B cell (primary cell): ENCODE results near the gene LGI2. TPM values are rescaled to one million over a fixed set of nuclear protein-coding genes. Genes with fewer than 3 reads are reported as not detected.
"Not testable (repeated sequence)": the region's sequence is repeated elsewhere in the genome, so short reads cannot be mapped to it uniquely, and the experiment has no call there.

Source experiments
- ATAC-seq: fragments of 200-7000 bp; cut with Tn5 transposase; one replicate; pipeline ENCODE4 v1.10.0; 2021; ENCODE audit warnings: low read depth, mild to moderate bottlenecking, moderate number of reproducible peaks, moderate library complexity
- CTCF ChIA-PET: fragments of 350-600 bp; sonication (Branson Sonifier 250); formaldehyde crosslinking; loops from one replicate; lab custom pipeline; 2021; ENCODE audit warnings: antibody characterized with exemption, inconsistent platforms; lab: Charles Lee
- POLR2A ChIA-PET: fragments of 350-600 bp; sonication (Branson Sonifier 250); formaldehyde crosslinking; loops from one replicate; lab custom pipeline; 2021; ENCODE audit warnings: antibody characterized with exemption; lab: Charles Lee
- DNase-seq: peaks from one replicate; pipeline ENCODE4 v3.0.0; 2013
- H2AFZ ChIP-seq: 2 replicates; pipeline ENCODE4 v1.6.1; 2012; ENCODE audit warnings: mild to moderate bottlenecking, low read depth, low read length; ENCODE audit not compliant: insufficient read depth, poor library complexity, severe bottlenecking
- H3K27ac ChIP-seq, 2 donors: 1 replicate in 1 of 2; 2 replicates in 1 of 2; pipeline ENCODE4 v1.5.1; 2012 to 2013; ENCODE audit warnings: low read length in 2 of 2, mild to moderate bottlenecking in 2 of 2, moderate library complexity in 1 of 2
- H3K27me3 ChIP-seq, 4 experiments: fragments of 200-600 bp in 1 of 4; sonication (generic) in 1 of 4; replicated peaks in 1 of 4; 1 replicate in 2 of 4; 2 replicates in 2 of 4; pipeline versions ENCODE4 v1.6.1 to v1.7.0; 2013 to 2016; ENCODE audit warnings: low read length in 3 of 4, mild to moderate bottlenecking in 2 of 4, mixed read lengths in 1 of 4, moderate library complexity in 1 of 4; ENCODE audit not compliant: insufficient read depth in 4 of 4, control insufficient read depth in 3 of 4; ENCODE audit errors: control extremely low read depth in 1 of 4
- H3K36me3 ChIP-seq, 2 experiments: replicated peaks in 1 of 2; 1 replicate in 1 of 2; 2 replicates in 1 of 2; pipeline versions ENCODE4 v1.6.1 to v1.7.1; 2013; ENCODE audit warnings: low read length in 1 of 2; ENCODE audit not compliant: insufficient read depth in 2 of 2, control insufficient read depth in 1 of 2; ENCODE audit errors: control extremely low read depth in 1 of 2, extremely low read depth in 1 of 2
- H3K4me1 ChIP-seq, 2 donors: fragments of 200-600 bp in 1 of 2; sonication (generic) in 1 of 2; 1 replicate in 1 of 2; 2 replicates in 1 of 2; pipeline versions ENCODE4 v1.5.1 to v1.6.1; 2013 to 2017; ENCODE audit warnings: low read length in 2 of 2; ENCODE audit not compliant: control insufficient read depth in 2 of 2, insufficient read depth in 2 of 2
- H3K4me2 ChIP-seq: replicated peaks from 2 replicates; pipeline ENCODE3; 2012; ENCODE audit warnings: mild to moderate bottlenecking, low read depth, low read length; ENCODE audit not compliant: poor library complexity, severe bottlenecking
- H3K4me3 ChIP-seq, 5 experiments: fragments of 200-600 bp in 1 of 5; sonication (generic) in 1 of 5; 1 replicate in 3 of 5; 2 replicates in 2 of 5; pipeline versions ENCODE4 v1.5.1 to v1.7.0; 2011 to 2016; ENCODE audit warnings: low read length in 4 of 5, mild to moderate bottlenecking in 4 of 5, low read depth in 2 of 5, control low read depth in 1 of 5, moderate library complexity in 1 of 5; ENCODE audit not compliant: insufficient read depth in 1 of 5; ENCODE audit errors: control extremely low read depth in 1 of 5, extremely low read depth in 1 of 5
- H3K79me2 ChIP-seq: fragments of 200-600 bp; sonication (generic); one replicate; pipeline ENCODE4 v1.6.0; 2016; ENCODE audit warnings: low read length; ENCODE audit not compliant: control insufficient read depth, insufficient read depth
- H3K9ac ChIP-seq: fragments of 200-600 bp; sonication (generic); 2 replicates; pipeline ENCODE4 v1.6.1; 2017; ENCODE audit warnings: mild to moderate bottlenecking, low read length, moderate library complexity
- H3K9me3 ChIP-seq, 3 donors: one replicate each; pipeline versions ENCODE4 v1.6.1 to v1.7.1; 2013; ENCODE audit warnings: low read length in 2 of 3; ENCODE audit not compliant: control insufficient read depth in 2 of 3, insufficient read depth in 1 of 3; ENCODE audit errors: control extremely low read depth in 1 of 3
- H4K20me1 ChIP-seq: 2 replicates; pipeline ENCODE4 v1.6.0; 2012; ENCODE audit warnings: mild to moderate bottlenecking, low read length; ENCODE audit not compliant: insufficient read depth, control insufficient read depth, poor library complexity, severe bottlenecking
- H3K27ac Mint-ChIP-seq: one replicate; pipeline ENCODE4 v1.8.0; 2021; ENCODE audit warnings: mixed read lengths
- H3K27me3 Mint-ChIP-seq: one replicate; pipeline ENCODE4 v1.8.0; 2021; ENCODE audit warnings: mixed read lengths
- H3K4me1 Mint-ChIP-seq: one replicate; pipeline ENCODE4 v1.8.0; 2021; ENCODE audit warnings: mixed read lengths
- H3K4me3 Mint-ChIP-seq: one replicate; pipeline ENCODE4 v1.8.0; 2021; ENCODE audit warnings: mixed read lengths
- H3K9me3 Mint-ChIP-seq: one replicate; pipeline ENCODE4 v1.8.0; 2022; ENCODE audit warnings: mixed read lengths; ENCODE audit not compliant: insufficient read depth
- CTCF ChIP-seq: fragments of 200-600 bp; IDR thresholded peaks from one replicate; pipeline ENCODE4 v1.8.0; 2022; ENCODE audit warnings: antibody characterized with exemption, mild to moderate bottlenecking
- EZH2 ChIP-seq: IDR thresholded peaks from 2 replicates; pipeline ENCODE4 v1.6.1; 2012; ENCODE audit warnings: borderline replicate concordance, low read depth, mild to moderate bottlenecking, moderate library complexity, low read length; ENCODE audit not compliant: insufficient read depth, poor library complexity, severe bottlenecking
- WGBS: methylation state at CpG from one replicate; pipeline ENCODE4 v1.1.5; 2013; ENCODE audit warnings: missing lambda C conversion rate; ENCODE audit not compliant: insufficient coverage; 5-methylcytosine and 5-hydroxymethylcytosine counted together
- intact Hi-C: fragments of 100-400 bp; cut with micrococcal nuclease; formaldehyde crosslinking; loops from one replicate; pipeline ENCODE4 v1.10.0; 2022
- polyA plus RNA-seq: library from polyadenylated mRNA; depleted of rRNA; stranded (reverse); fragments of >200 nt; gene quantifications from 2 replicates; pipeline ENCODE4 v1.2.3, GENCODE V29; 2012
- total RNA-seq, 2 donors: library from RNA; stranded (reverse); fragments of 120-200 nt in 1 of 2; gene quantifications; 1 replicate in 1 of 2; 2 replicates in 1 of 2; pipeline versions ENCODE4 v1.2.3 to v1.2.4, GENCODE V29; 2013 to 2022

LGI2 gene
- total and polyA plus RNA-seq, 2 donors (not counting 1 experiment from before 2014, with no cell fraction given) = not detected

GRCh38 chr4:25065932-25066590, 35.3 kb upstream of the LGI2 start:
- no peak overlapping the region for H3K4me3 Mint-ChIP-seq
- intact Hi-C loops = no loop called here
- H3K4me1 Mint-ChIP-seq = no peaks in the 10 kb centered on the region
- H3K36me3 ChIP-seq = no peaks in the 10 kb centered on the region
- no peaks in the 10 kb centered on the region for H3K9me3 Mint-ChIP-seq
- TF ChIP-seq EZH2 (no peak), CTCF (no peak)
- H3K9me3 ChIP-seq = peaks cover 0 to 3% (median 0%) of the 10 kb centered on the region in 3 donors
- H2AFZ ChIP-seq = no peak overlapping the region
- DNase-seq (no peak), ATAC-seq (no peak)
- no peak overlapping the region for H3K9ac ChIP-seq
- CTCF ChIA-PET = no interaction called here
- 92% methylated on average over 2 of the region's 7 CpGs for WGBS
- H3K4me2 ChIP-seq = no peak overlapping the region
- peaks cover 25% of the 10 kb centered on the region for H3K27me3 Mint-ChIP-seq
- no peak overlapping the region for H3K4me3 ChIP-seq
- peaks cover 0 to 5% (median 0%) of the 10 kb centered on the region in 4 experiments for H3K27me3 ChIP-seq
- no peak overlapping the region for H3K27ac Mint-ChIP-seq
- H3K27ac ChIP-seq = no peak overlapping the region
- no peaks in the 10 kb centered on the region for H4K20me1 ChIP-seq
- no peaks in the 10 kb centered on the region for H3K79me2 ChIP-seq
- H3K4me1 ChIP-seq = no peaks in the 10 kb centered on the region
- POLR2A ChIA-PET = no interaction called here

GRCh38 chr4:25065431-25065858, 34.7 kb upstream of the LGI2 start:
- Histone ChIP-seq H3K4me1 (no peaks in the 10 kb centered on the region), H3K4me3 (no peak overlapping the region), H3K36me3 (no peaks in the 10 kb centered on the region), H3K79me2 (no peaks in the 10 kb centered on the region), H3K9me3 (peaks cover 0 to 3% (median 0%) of the 10 kb centered on the region in 3 donors), H2AFZ (no peak overlapping the region), H3K27ac (no peak overlapping the region), H3K9ac (no peak overlapping the region), H3K4me2 (no peak overlapping the region), H4K20me1 (no peaks in the 10 kb centered on the region), H3K27me3 (peaks cover 0 to 5% (median 0%) of the 10 kb centered on the region in 4 experiments)
- 29% methylated on average over 2 of the region's 5 CpGs for WGBS
- ChIA-PET POLR2A (no interaction called here), CTCF (no interaction called here)
- Mint-ChIP-seq H3K4me1 (no peaks in the 10 kb centered on the region), H3K27ac (no peak overlapping the region), H3K27me3 (peaks cover 23% of the 10 kb centered on the region), H3K9me3 (no peaks in the 10 kb centered on the region), H3K4me3 (no peak overlapping the region)
- ATAC-seq (no peak), DNase-seq (no peak)
- TF ChIP-seq EZH2 (no peak), CTCF (no peak)
- intact Hi-C loops = no loop called here

- H3K27me3 ChIP-seq, H2AFZ ChIP-seq, DNase-seq, H3K9me3 ChIP-seq, intact Hi-C loops, H3K36me3 ChIP-seq, H3K4me3 ChIP-seq, H3K4me3 Mint-ChIP-seq, H3K9ac ChIP-seq, H3K79me2 ChIP-seq, H3K27ac ChIP-seq, H3K4me2 ChIP-seq, H4K20me1 ChIP-seq, POLR2A ChIA-PET, H3K9me3 Mint-ChIP-seq, H3K4me1 ChIP-seq, CTCF ChIA-PET, ATAC-seq, H3K4me1 Mint-ChIP-seq, H3K27ac Mint-ChIP-seq: not testable (repeated sequence)
- peaks cover 18% of the 10 kb centered on the region for H3K27me3 Mint-ChIP-seq
- 100% methylated on average over 1 of the region's 1 CpG for WGBS
Measured at GRCh38 chr4:25064447-25064846, 33.7 kb upstream of the LGI2 start.
